ENCODE data around the gene SYNPO2. TPM values are rescaled to one million over a fixed set of nuclear protein-coding genes. Genes with fewer than 3 reads are reported as not detected.

SYNPO2 gene
- total RNA-seq, 1 experiment from 2014 or later = 0.28 TPM

DNA sequence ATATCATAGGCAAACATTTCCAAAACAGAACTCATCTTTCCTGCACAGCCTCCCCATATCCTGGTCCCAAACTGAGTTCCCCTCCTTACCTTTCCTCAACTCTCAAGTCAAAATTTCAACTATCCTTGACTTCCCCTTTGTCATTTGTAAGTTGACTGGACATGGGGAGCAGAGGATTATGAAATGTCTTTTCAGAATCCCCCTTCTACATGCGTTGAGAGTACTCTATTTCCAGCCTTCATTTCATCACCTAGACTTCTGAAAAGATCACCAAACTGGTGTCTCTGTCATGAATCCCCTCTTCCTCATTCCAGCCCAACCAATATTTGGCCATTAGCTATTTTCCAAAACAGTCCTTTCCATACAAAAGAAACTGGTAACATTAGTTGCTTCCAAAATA is 95.2 kb downstream of the SYNPO2 start:
- in situ Hi-C loops (cut with HindIII; ENCODE audit: low pct_unique_long_range_greater_than_20kb, low sequenced_read_pairs) (no loop called here), intact Hi-C loops (cut with micrococcal nuclease; ENCODE audit: unreplicated experiment) (loop anchor here (5.0 to 10.0 kb wide), 3 partner anchors 58 to 501 kb away; no protein-coding TSS in a partner anchor)
- no peaks in the 10 kb centered on the region for H3K36me3 ChIP-seq (ENCODE audit: control insufficient read depth, insufficient read depth, low read length)
- ATAC-seq (no peak), DNase-seq (ENCODE audit: low read depth, low spot score) (no peak)
- TF ChIP-seq, protein P1, sequence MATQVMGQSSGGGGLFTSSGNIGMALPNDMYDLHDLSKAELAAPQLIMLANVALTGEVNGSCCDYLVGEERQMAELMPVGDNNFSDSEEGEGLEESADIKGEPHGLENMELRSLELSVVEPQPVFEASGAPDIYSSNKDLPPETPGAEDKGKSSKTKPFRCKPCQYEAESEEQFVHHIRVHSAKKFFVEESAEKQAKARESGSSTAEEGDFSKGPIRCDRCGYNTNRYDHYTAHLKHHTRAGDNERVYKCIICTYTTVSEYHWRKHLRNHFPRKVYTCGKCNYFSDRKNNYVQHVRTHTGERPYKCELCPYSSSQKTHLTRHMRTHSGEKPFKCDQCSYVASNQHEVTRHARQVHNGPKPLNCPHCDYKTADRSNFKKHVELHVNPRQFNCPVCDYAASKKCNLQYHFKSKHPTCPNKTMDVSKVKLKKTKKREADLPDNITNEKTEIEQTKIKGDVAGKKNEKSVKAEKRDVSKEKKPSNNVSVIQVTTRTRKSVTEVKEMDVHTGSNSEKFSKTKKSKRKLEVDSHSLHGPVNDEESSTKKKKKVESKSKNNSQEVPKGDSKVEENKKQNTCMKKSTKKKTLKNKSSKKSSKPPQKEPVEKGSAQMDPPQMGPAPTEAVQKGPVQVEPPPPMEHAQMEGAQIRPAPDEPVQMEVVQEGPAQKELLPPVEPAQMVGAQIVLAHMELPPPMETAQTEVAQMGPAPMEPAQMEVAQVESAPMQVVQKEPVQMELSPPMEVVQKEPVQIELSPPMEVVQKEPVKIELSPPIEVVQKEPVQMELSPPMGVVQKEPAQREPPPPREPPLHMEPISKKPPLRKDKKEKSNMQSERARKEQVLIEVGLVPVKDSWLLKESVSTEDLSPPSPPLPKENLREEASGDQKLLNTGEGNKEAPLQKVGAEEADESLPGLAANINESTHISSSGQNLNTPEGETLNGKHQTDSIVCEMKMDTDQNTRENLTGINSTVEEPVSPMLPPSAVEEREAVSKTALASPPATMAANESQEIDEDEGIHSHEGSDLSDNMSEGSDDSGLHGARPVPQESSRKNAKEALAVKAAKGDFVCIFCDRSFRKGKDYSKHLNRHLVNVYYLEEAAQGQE (IDR thresholded peaks at IDR 0.05; ENCODE audit: insufficient read depth in 1 of 2, low read depth in 2 of 2, low read length in 1 of 2) = no peak
- TF ChIP-seq SIN3A (IDR thresholded peaks at IDR 0.05; ENCODE audit: borderline replicate concordance, insufficient read depth, low read depth, low read length) (no peak), CTCF (IDR thresholded peaks at IDR 0.05) (no peak), TCF7L2 (IDR thresholded peaks at IDR 0.05; ENCODE audit: low read depth, low read length) (no peak), POLR2AphosphoS5 (IDR thresholded peaks at IDR 0.05; ENCODE audit: low read depth, low read length) (no peak)
- ChIA-PET POLR2A (no interaction called here), CTCF (interaction anchor here (0.7 kb wide), 1 partner anchor 507 kb away, joined by 3 read pairs; no protein-coding TSS in a partner anchor)
- H3K9me3 ChIP-seq (ENCODE audit: control insufficient read depth, insufficient read depth, low read depth, low read length) = no peaks in the 10 kb centered on the region
- H3K4me1 ChIP-seq (ENCODE audit: control insufficient read depth, insufficient read depth, low read length) = no peaks in the 10 kb centered on the region
- H3K27ac ChIP-seq (ENCODE audit: low read length) = no peak overlapping the region
- no TSS peak for BruUV-seq (replicated peaks)
- H3K4me3 ChIP-seq (ENCODE audit: low read depth in 2 of 2, low read length in 2 of 2) = no peak overlapping the region
- no peaks in the 10 kb centered on the region for H3K27me3 ChIP-seq (ENCODE audit: control insufficient read depth, insufficient read depth, low read length)

- DNase-seq (ENCODE audit: low read depth, low spot score) (no peak), ATAC-seq (no peak)
- TF ChIP-seq, protein P1 (IDR thresholded peaks at IDR 0.05; ENCODE audit: insufficient read depth in 1 of 2, low read depth in 2 of 2, low read length in 1 of 2) = no peak
- TF ChIP-seq SIN3A (IDR thresholded peaks at IDR 0.05; ENCODE audit: borderline replicate concordance, insufficient read depth, low read depth, low read length) = no peak
- TF ChIP-seq POLR2AphosphoS5 (IDR thresholded peaks at IDR 0.05; ENCODE audit: low read depth, low read length) = no peak
- TF ChIP-seq TCF7L2 (IDR thresholded peaks at IDR 0.05; ENCODE audit: low read depth, low read length) = no peak
- TF ChIP-seq CTCF (IDR thresholded peaks at IDR 0.05) = no peak
- Histone ChIP-seq H3K27ac (ENCODE audit: low read length) (no peak overlapping the region), H3K9me3 (ENCODE audit: control insufficient read depth, insufficient read depth, low read depth, low read length) (no peaks in the 10 kb centered on the region), H3K4me3 (ENCODE audit: low read depth in 2 of 2, low read length in 2 of 2) (no peak overlapping the region), H3K4me1 (ENCODE audit: control insufficient read depth, insufficient read depth, low read length) (no peaks in the 10 kb centered on the region), H3K36me3 (ENCODE audit: control insufficient read depth, insufficient read depth, low read length) (no peaks in the 10 kb centered on the region), H3K27me3 (ENCODE audit: control insufficient read depth, insufficient read depth, low read length) (no peaks in the 10 kb centered on the region)
- ChIA-PET CTCF (no interaction called here), POLR2A (no interaction called here)
- BruUV-seq (replicated peaks) = no TSS peak
- intact Hi-C loops (cut with micrococcal nuclease; ENCODE audit: unreplicated experiment) = loop anchor here (10.0 kb wide), 1 partner anchor 499 kb away; no protein-coding TSS in a partner anchor
- in situ Hi-C loops (cut with HindIII; ENCODE audit: low pct_unique_long_range_greater_than_20kb, low sequenced_read_pairs) = no loop called here
Observed at GRCh38 chr4:118985170-118986000, 96.7 kb downstream of the SYNPO2 start.
